ENCODE measurements around the gene PKIB. TPM values are rescaled to one million over a fixed set of nuclear protein-coding genes. Genes with fewer than 3 reads are reported as not detected.

PKIB gene
- total RNA-seq, 1 donor from 2014 or later: 48.5 TPM

DNA sequence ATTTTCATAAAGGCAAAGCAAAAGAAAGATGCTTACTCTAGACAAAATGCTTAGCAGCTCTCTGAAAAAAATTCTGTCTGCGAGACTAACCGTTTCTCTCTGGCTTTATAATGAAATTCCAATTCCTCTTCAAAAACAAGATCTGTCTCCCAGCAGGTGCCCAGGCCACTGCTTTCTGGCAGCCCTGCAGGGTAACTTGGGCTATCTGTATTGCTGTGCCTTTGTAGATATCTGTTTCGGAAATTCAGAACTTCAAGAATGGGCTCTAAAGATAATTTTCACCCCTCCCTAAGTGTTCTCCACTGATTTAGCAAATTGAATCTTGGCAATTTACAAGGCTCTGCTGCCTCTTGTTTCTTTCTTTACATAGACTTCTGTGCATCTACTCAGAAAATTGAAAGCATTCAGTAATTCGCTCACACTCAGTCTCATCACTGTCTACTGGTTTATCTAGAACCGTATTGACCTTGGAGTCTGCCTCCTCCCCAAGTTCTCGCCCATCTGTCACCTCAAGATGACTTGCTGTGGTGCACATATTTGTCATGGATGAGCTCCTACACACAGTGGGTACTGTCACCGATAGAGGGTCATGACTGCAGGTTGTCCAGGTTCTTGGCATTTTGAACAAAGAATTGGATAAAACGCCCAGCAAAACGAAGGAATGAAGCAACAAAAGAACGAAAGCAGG is 142.9 kb downstream of the PKIB start:
- no peak overlapping the region for H3K4me3 ChIP-seq (ENCODE audit: low read depth, low read length)
- TF ChIP-seq, protein P1, sequence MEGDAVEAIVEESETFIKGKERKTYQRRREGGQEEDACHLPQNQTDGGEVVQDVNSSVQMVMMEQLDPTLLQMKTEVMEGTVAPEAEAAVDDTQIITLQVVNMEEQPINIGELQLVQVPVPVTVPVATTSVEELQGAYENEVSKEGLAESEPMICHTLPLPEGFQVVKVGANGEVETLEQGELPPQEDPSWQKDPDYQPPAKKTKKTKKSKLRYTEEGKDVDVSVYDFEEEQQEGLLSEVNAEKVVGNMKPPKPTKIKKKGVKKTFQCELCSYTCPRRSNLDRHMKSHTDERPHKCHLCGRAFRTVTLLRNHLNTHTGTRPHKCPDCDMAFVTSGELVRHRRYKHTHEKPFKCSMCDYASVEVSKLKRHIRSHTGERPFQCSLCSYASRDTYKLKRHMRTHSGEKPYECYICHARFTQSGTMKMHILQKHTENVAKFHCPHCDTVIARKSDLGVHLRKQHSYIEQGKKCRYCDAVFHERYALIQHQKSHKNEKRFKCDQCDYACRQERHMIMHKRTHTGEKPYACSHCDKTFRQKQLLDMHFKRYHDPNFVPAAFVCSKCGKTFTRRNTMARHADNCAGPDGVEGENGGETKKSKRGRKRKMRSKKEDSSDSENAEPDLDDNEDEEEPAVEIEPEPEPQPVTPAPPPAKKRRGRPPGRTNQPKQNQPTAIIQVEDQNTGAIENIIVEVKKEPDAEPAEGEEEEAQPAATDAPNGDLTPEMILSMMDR (conservative IDR thresholded peaks at IDR 0.05; ENCODE audit: low read depth, low read length): no peak
- DNase-seq (ENCODE audit: low read depth): no peak

DNA sequence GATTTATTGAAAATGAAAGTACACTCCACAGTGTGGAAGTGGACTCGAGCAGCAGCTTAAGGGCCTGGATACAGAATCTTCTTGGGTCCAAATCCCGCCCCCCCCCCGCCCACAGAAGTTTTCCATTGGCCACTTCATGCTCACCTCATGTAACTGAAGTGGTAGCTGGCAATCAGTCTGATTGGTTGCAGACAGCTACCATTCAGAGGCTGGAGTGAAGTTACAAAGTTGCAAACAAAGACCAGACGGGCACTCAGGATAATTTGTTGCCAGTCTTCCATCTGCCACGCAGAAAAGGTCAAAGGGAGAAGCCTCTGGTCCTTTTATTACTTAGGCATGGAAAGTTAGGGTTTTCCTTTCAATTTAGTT is 143.5 kb downstream of the PKIB start:
- H3K4me3 ChIP-seq (ENCODE audit: low read depth, low read length): no peak overlapping the region
- no peak for DNase-seq (ENCODE audit: low read depth)
- TF ChIP-seq, protein P1 (conservative IDR thresholded peaks at IDR 0.05; ENCODE audit: low read depth, low read length): no peak

DNA sequence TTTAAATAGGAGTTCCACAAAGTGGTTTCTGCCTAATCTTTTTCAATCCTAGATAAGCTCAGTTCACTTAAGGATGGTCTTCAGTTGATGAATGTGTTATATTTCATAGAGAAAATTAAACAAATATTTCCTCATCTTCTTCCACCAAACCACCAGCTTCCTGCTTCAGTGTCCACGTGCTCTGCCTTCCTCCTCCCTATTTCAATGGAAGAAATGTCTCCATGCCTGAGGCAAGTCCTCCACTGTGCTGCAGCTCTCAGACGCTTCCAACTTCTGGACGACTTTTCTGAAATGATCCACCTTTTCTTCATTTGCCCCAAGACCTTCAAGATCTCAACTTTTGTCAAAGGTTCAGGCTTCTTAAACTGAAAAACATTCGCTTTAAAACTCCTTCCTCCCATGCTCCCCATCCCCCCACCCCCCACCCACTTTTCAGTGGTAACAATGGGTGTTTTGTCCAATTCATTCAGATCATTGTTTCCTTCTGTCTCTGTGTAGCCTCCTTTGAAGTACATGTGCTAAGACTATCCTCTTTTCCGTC is 144.1 kb downstream of the PKIB start:
- no peak for DNase-seq (ENCODE audit: low read depth)
- H3K4me3 ChIP-seq (ENCODE audit: low read depth, low read length): no peak overlapping the region
- TF ChIP-seq, protein P1 (conservative IDR thresholded peaks at IDR 0.05; ENCODE audit: low read depth, low read length): no peak

DNA sequence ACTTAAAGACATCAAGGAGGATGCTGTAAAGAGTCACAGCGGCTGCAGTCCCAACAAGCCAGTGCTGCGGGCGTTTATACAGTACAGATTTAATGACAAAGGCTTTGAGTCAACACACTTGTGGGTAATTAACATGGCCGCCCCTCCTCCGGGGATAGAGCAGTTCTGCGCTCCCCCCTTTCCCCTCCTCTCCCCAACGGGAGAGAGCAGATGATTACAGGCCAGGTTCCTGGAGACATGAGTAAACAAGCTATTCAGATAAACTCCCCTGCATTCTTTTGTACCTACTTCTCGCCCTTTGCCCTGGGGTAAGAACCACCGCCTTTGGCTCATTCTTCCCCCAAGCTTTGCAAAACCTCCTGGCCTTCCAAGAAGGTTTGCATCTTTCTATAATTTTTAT is 145.7 kb downstream of the PKIB start:
- no peak overlapping the region for H3K4me3 ChIP-seq (ENCODE audit: low read depth, low read length)
- TF ChIP-seq, protein P1 (conservative IDR thresholded peaks at IDR 0.05; ENCODE audit: low read depth, low read length): no peak
- DNase-seq (ENCODE audit: low read depth): no peak

DNA sequence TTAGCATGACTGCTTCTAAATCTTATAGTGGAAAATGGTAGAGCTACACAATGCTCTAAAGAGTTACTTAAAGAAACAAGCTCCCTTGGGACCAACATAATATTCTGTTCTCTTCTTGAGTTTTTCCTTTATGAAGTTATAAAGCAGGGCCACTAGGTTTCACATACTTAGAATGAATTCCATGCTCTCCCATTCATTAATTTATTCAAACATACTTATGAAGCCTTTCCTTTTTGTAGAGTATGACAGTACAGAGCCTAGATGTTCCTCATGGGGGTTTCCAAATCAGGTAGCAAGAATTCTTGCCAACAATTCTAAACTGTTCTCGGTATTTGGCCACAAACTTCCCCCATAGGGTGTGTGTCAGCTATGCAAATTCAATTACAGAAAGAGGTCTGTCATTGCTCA is 148.7 kb downstream of the PKIB start:
- DNase-seq (ENCODE audit: low read depth): no peak
- TF ChIP-seq, protein P1 (conservative IDR thresholded peaks at IDR 0.05; ENCODE audit: low read depth, low read length): no peak
- no peak overlapping the region for H3K4me3 ChIP-seq (ENCODE audit: low read depth, low read length)

DNA sequence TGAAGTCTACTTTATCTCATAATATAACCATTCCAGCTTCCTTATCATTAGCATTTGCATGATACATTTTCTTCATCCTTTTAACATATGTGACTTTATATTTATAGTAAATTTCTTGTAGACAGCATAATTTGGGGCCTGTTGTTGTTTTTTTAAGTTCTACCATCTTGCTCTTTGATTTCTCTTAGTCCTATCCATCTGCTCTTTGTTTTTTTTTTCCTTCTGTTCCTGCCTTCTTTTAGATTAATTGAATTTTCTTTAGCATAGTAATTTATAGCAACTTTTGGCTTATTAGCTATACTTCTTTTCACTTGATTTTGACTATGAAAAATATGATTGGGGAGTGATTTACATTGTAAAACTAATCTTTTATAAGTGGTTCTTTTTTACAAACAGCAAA is 150.1 kb downstream of the PKIB start:
- TF ChIP-seq, protein P1 (conservative IDR thresholded peaks at IDR 0.05; ENCODE audit: low read depth, low read length): no peak
- no peak overlapping the region for H3K4me3 ChIP-seq (ENCODE audit: low read depth, low read length)
- no peak for DNase-seq (ENCODE audit: low read depth)

DNA sequence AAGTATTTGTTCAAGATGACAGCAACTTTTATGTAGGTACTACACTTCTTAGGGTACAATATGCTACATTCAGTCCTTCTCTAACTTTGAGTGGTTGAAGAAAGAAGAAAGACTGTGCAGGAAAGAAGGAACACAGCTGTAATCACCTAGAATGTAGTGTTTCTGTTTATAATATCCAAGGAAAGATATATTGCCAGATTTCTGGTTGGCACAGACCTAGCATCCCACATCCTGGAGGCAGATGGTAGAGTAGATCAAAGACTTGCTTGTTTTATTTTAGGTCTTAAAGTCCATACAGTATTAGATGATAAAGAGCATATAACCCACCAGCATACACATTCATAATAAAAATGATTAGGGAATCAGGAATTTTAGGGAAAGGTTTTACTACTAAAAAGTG is 156.1 kb downstream of the PKIB start:
- H3K4me3 ChIP-seq (ENCODE audit: low read depth, low read length): no peak overlapping the region
- TF ChIP-seq, protein P1 (conservative IDR thresholded peaks at IDR 0.05; ENCODE audit: low read depth, low read length): no peak
- DNase-seq (ENCODE audit: low read depth): no peak
